ENCODE data around the gene DDIT3. TPM values are rescaled to one million over a fixed set of nuclear protein-coding genes. Genes with fewer than 3 reads are reported as not detected.

The DDIT3 gene
- total and polyA plus RNA-seq, 2 donors (not counting 1 experiment from before 2014, with no cell fraction given) = 57.8 to 265 TPM

DNA sequence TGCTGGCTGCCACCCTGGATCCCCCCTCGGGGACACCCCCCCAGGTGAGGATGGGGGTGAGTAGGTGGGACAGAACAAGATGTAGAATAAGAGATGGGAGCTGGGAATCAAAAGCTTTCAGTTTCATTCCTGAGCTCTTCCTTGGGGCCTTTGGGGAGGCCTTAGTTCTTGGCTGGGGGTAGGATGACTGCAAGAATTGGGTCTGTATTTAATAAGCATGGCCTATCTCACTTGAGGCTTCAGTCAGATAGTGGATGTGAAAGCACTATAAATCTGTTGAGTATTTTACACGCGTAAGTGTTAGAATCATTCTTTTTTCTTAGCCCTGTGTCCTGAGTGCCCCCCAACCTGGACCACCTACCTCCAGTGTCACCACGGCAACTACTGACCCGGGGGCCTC lies 6.9 kb upstream of the DDIT3 start:
- TF ChIP-seq, protein P1, sequence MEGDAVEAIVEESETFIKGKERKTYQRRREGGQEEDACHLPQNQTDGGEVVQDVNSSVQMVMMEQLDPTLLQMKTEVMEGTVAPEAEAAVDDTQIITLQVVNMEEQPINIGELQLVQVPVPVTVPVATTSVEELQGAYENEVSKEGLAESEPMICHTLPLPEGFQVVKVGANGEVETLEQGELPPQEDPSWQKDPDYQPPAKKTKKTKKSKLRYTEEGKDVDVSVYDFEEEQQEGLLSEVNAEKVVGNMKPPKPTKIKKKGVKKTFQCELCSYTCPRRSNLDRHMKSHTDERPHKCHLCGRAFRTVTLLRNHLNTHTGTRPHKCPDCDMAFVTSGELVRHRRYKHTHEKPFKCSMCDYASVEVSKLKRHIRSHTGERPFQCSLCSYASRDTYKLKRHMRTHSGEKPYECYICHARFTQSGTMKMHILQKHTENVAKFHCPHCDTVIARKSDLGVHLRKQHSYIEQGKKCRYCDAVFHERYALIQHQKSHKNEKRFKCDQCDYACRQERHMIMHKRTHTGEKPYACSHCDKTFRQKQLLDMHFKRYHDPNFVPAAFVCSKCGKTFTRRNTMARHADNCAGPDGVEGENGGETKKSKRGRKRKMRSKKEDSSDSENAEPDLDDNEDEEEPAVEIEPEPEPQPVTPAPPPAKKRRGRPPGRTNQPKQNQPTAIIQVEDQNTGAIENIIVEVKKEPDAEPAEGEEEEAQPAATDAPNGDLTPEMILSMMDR (conservative IDR thresholded peaks at IDR 0.05 in 1 of 2, IDR thresholded peaks at IDR 0.05 in 1 of 2; ENCODE audit: low read depth in 1 of 2, low read length in 2 of 2) = no peak
- TF ChIP-seq EZH2 (IDR thresholded peaks at IDR 0.05; ENCODE audit: low read length, missing control alignments) = no peak
- peaks cover 23% of the 10 kb centered on the region for H3K79me2 ChIP-seq (ENCODE audit: control insufficient read depth, insufficient read depth, low read length)
- no peak overlapping the region for H3K4me3 ChIP-seq (replicated peaks in 1 of 4; ENCODE audit: control extremely low read depth in 1 of 4, insufficient read depth in 1 of 4, low read depth in 3 of 4, low read length in 4 of 4)
- no peak overlapping the region for H3K9ac ChIP-seq (ENCODE audit: insufficient read depth, low read length)
- H2AFZ ChIP-seq (ENCODE audit: low read length) = no peak overlapping the region
- H4K20me1 ChIP-seq (ENCODE audit: control insufficient read depth, extremely low read depth, insufficient read depth, low read length) = no peaks in the 10 kb centered on the region
- H3K36me3 ChIP-seq (ENCODE audit: control insufficient read depth, insufficient read depth, low read length) = peaks cover 18% of the 10 kb centered on the region
- no peaks in the 10 kb centered on the region for H3K9me3 ChIP-seq (ENCODE audit: control insufficient read depth, insufficient read depth, low read depth, low read length)
- no peaks in the 10 kb centered on the region for H3K27me3 ChIP-seq (ENCODE audit: control insufficient read depth, insufficient read depth, low read length)
- no peak for DNase-seq (ENCODE audit: low read depth in 2 of 2)
- H3K4me2 ChIP-seq (ENCODE audit: extremely low read depth, insufficient read depth, low read length) = no peak overlapping the region
- H3K27ac ChIP-seq (ENCODE audit: insufficient read depth, low read length) = no peak overlapping the region
- H3K4me1 ChIP-seq (ENCODE audit: control insufficient read depth, extremely low read depth, insufficient read depth, low read length) = peaks cover 8% of the 10 kb centered on the region

DNA sequence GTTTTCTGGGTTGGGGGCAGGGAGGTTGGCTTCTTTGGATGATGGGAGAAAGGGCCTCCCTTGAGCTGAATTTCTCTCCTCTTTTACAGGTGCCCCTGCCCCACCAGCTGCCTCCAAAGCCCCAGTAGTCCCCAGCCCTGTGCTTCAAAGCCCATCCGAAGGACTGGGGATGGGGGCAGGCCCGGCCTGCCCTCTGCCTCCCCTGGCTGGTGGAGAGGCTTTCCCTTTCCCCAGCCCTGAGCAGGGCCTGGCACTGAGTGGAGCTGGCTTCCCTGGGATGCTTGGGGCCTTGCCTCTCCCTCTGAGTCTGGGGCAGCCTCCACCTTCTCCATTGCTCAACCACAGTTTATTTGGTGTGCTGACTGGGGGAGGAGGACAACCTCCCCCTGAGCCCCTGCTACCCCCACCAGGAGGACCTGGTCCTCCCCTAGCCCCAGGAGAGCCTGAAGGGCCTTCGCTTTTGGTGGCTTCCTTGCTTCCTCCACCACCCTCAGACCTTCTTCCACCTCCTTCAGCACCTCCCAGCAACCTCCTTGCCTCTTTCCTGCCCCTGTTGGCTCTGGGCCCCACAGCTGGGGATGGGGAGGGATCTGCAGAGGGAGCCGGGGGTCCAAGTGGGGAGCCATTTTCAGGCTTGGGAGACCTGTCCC lies 6.3 kb upstream of the DDIT3 start:
- no peak overlapping the region for H3K27ac ChIP-seq (ENCODE audit: insufficient read depth, low read length)
- H3K4me2 ChIP-seq (ENCODE audit: extremely low read depth, insufficient read depth, low read length) = no peak overlapping the region
- H3K4me3 ChIP-seq (replicated peaks in 1 of 4; ENCODE audit: control extremely low read depth in 1 of 4, insufficient read depth in 1 of 4, low read depth in 3 of 4, low read length in 4 of 4) = no peak overlapping the region
- peaks cover 18% of the 10 kb centered on the region for H3K36me3 ChIP-seq (ENCODE audit: control insufficient read depth, insufficient read depth, low read length)
- no peak overlapping the region for H2AFZ ChIP-seq (ENCODE audit: low read length)
- peaks cover 23% of the 10 kb centered on the region for H3K79me2 ChIP-seq (ENCODE audit: control insufficient read depth, insufficient read depth, low read length)
- H3K9ac ChIP-seq (ENCODE audit: insufficient read depth, low read length) = no peak overlapping the region
- H4K20me1 ChIP-seq (ENCODE audit: control insufficient read depth, extremely low read depth, insufficient read depth, low read length) = no peaks in the 10 kb centered on the region
- H3K9me3 ChIP-seq (ENCODE audit: control insufficient read depth, insufficient read depth, low read depth, low read length) = no peaks in the 10 kb centered on the region
- H3K4me1 ChIP-seq (ENCODE audit: control insufficient read depth, extremely low read depth, insufficient read depth, low read length) = peaks cover 14% of the 10 kb centered on the region
- no peak for DNase-seq (ENCODE audit: low read depth in 2 of 2)
- H3K27me3 ChIP-seq (ENCODE audit: control insufficient read depth, insufficient read depth, low read length) = no peaks in the 10 kb centered on the region
- TF ChIP-seq, protein P1 (conservative IDR thresholded peaks at IDR 0.05 in 1 of 2, IDR thresholded peaks at IDR 0.05 in 1 of 2; ENCODE audit: low read depth in 1 of 2, low read length in 2 of 2) = no peak
- no peak for TF ChIP-seq EZH2 (IDR thresholded peaks at IDR 0.05; ENCODE audit: low read length, missing control alignments)

DNA sequence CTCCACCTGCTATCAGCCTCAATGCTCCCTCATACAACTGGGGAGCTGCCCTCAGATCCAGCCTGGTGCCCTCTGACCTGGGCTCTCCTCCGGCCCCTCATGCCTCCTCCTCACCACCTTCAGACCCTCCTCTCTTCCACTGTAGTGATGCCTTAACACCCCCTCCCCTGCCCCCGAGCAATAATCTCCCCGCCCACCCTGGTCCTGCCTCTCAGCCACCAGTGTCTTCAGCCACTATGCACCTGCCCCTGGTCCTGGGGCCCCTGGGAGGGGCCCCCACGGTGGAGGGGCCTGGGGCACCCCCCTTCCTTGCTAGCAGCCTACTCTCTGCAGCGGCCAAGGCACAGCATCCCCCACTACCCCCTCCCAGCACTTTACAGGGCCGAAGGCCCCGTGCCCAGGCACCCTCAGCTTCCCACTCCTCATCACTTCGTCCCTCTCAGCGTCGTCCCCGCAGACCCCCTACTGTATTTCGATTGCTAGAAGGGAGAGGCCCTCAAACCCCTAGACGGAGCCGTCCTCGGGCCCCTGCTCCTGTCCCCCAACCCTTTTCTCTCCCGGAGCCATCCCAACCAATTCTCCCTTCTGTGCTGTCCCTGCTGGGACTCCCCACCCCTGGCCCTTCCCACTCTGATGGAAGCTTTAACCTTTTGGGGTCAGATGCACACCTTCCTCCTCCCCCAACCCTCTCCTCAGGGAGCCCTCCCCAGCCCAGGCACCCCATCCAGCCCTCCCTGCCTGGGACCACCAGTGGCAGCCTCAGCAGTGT lies 5.5 kb upstream of the DDIT3 start:
- H3K4me1 ChIP-seq (ENCODE audit: control insufficient read depth, extremely low read depth, insufficient read depth, low read length) = peaks cover 19% of the 10 kb centered on the region
- DNase-seq (ENCODE audit: low read depth in 2 of 2) = no peak
- no peak overlapping the region for H3K4me3 ChIP-seq (replicated peaks in 1 of 4; ENCODE audit: control extremely low read depth in 1 of 4, insufficient read depth in 1 of 4, low read depth in 3 of 4, low read length in 4 of 4)
- no peak for TF ChIP-seq EZH2 (IDR thresholded peaks at IDR 0.05; ENCODE audit: low read length, missing control alignments)
- TF ChIP-seq, protein P1 (conservative IDR thresholded peaks at IDR 0.05 in 1 of 2, IDR thresholded peaks at IDR 0.05 in 1 of 2; ENCODE audit: low read depth in 1 of 2, low read length in 2 of 2) = no peak
- peaks cover 16% of the 10 kb centered on the region for H3K36me3 ChIP-seq (ENCODE audit: control insufficient read depth, insufficient read depth, low read length)
- no peak overlapping the region for H3K4me2 ChIP-seq (ENCODE audit: extremely low read depth, insufficient read depth, low read length)
- H2AFZ ChIP-seq (ENCODE audit: low read length) = no peak overlapping the region
- no peaks in the 10 kb centered on the region for H4K20me1 ChIP-seq (ENCODE audit: control insufficient read depth, extremely low read depth, insufficient read depth, low read length)
- H3K27me3 ChIP-seq (ENCODE audit: control insufficient read depth, insufficient read depth, low read length) = no peaks in the 10 kb centered on the region
- H3K9ac ChIP-seq (ENCODE audit: insufficient read depth, low read length) = no peak overlapping the region
- H3K9me3 ChIP-seq (ENCODE audit: control insufficient read depth, insufficient read depth, low read depth, low read length) = no peaks in the 10 kb centered on the region
- H3K27ac ChIP-seq (ENCODE audit: insufficient read depth, low read length) = no peak overlapping the region
- H3K79me2 ChIP-seq (ENCODE audit: control insufficient read depth, insufficient read depth, low read length) = peaks cover 23% of the 10 kb centered on the region
